Measurements from ENCODE around the gene LILRB3. TPM values are rescaled to one million over a fixed set of nuclear protein-coding genes. Genes with fewer than 3 reads are reported as not detected.
"Not testable (repeated sequence)": the region's sequence is repeated elsewhere in the genome, so short reads cannot be mapped to it uniquely, and the experiment has no call there.

The LILRB3 gene
- total RNA-seq, 3 donors from 2014 or later = 1.6 to 28.3 (median 11.5) TPM

GRCh38 chr19:54197121-54197520, 25.7 kb downstream of the LILRB3 start:
- no peak overlapping the region for H3K4me3 ChIP-seq
- DNase-seq (ENCODE audit: low spot score in 2 of 2) = no peak
- no peaks in the 10 kb centered on the region for H3K27me3 ChIP-seq
- no peak overlapping the region for H3K27ac ChIP-seq
- H3K36me3 ChIP-seq = no peaks in the 10 kb centered on the region
- TF ChIP-seq, protein P1, sequence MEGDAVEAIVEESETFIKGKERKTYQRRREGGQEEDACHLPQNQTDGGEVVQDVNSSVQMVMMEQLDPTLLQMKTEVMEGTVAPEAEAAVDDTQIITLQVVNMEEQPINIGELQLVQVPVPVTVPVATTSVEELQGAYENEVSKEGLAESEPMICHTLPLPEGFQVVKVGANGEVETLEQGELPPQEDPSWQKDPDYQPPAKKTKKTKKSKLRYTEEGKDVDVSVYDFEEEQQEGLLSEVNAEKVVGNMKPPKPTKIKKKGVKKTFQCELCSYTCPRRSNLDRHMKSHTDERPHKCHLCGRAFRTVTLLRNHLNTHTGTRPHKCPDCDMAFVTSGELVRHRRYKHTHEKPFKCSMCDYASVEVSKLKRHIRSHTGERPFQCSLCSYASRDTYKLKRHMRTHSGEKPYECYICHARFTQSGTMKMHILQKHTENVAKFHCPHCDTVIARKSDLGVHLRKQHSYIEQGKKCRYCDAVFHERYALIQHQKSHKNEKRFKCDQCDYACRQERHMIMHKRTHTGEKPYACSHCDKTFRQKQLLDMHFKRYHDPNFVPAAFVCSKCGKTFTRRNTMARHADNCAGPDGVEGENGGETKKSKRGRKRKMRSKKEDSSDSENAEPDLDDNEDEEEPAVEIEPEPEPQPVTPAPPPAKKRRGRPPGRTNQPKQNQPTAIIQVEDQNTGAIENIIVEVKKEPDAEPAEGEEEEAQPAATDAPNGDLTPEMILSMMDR (IDR thresholded peaks at IDR 0.05) = no peak
- no peak for TF ChIP-seq POLR2A (IDR thresholded peaks at IDR 0.05)
- TF ChIP-seq POLR2AphosphoS5 (IDR thresholded peaks at IDR 0.05) = no peak
- intact Hi-C loops (cut with DNase I; ENCODE audit: low total_unique reads) = no loop called here
- H3K4me1 ChIP-seq = peaks cover 0 to 10% of the 10 kb centered on the region in 2 donors
- H3K9me3 ChIP-seq = no peaks in the 10 kb centered on the region

GRCh38 chr19:54196536-54196935, 26.3 kb downstream of the LILRB3 start:
- Histone ChIP-seq H3K4me3 (no peak overlapping the region), H3K27ac (no peak overlapping the region), H3K4me1 (peaks cover 0 to 10% of the 10 kb centered on the region in 2 donors), H3K36me3 (no peaks in the 10 kb centered on the region), H3K9me3 (no peaks in the 10 kb centered on the region), H3K27me3 (no peaks in the 10 kb centered on the region)
- TF ChIP-seq, protein P1 (IDR thresholded peaks at IDR 0.05) = no peak
- TF ChIP-seq POLR2AphosphoS5 (IDR thresholded peaks at IDR 0.05) = no peak
- intact Hi-C loops (cut with DNase I; ENCODE audit: low total_unique reads) = no loop called here
- DNase-seq (ENCODE audit: low spot score in 2 of 2) = no peak

- intact Hi-C loops (cut with DNase I; ENCODE audit: low total_unique reads); H3K27ac ChIP-seq; H3K36me3 ChIP-seq; H3K4me3 ChIP-seq; H3K27me3 ChIP-seq; H3K4me1 ChIP-seq; DNase-seq (ENCODE audit: low spot score in 2 of 2); H3K9me3 ChIP-seq: not testable (repeated sequence)
Measured at GRCh38 chr19:54194463-54194862, 28.3 kb downstream of the LILRB3 start.

DNA sequence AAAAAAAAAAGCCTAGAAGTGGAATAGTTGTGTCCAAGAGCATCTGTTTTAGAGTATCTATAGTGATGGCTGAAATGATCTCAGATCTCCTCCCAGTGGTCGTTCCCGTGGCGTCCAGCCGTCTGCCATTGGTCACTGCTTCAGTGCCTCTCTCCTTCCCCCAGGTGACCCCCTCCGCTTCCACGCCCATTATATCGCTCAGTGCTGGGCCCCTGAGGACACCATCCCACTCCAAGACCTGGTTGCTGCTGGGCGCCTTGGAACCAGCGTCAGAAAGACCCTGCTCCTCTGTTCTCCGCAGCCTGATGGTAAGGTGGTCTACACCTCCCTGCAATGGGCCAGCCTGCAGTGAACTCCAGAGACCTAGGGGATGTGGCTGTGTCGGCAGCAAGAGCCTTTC, 29.8 kb downstream of the LILRB3 start:
- H3K9me3 ChIP-seq = no peaks in the 10 kb centered on the region
- H3K27me3 ChIP-seq = no peaks in the 10 kb centered on the region
- no peaks in the 10 kb centered on the region for H3K36me3 ChIP-seq
- intact Hi-C loops (cut with DNase I; ENCODE audit: low total_unique reads) = no loop called here
- peaks cover 0 to 16% of the 10 kb centered on the region in 2 donors for H3K4me1 ChIP-seq
- no peak overlapping the region for H3K4me3 ChIP-seq
- no peak overlapping the region for H3K27ac ChIP-seq
- DNase-seq (ENCODE audit: low spot score in 2 of 2) = no peak
- no peak for TF ChIP-seq POLR2AphosphoS5 (IDR thresholded peaks at IDR 0.05)
- no peak for TF ChIP-seq POLR2A (IDR thresholded peaks at IDR 0.05)
- TF ChIP-seq, protein P1 (IDR thresholded peaks at IDR 0.05) = no peak

GRCh38 chr19:54191811-54192453, 30.9 kb downstream of the LILRB3 start:
- H3K27me3 ChIP-seq = no peaks in the 10 kb centered on the region
- H3K27ac ChIP-seq = peak overlapping the region; percentile 96 to 99
- TF ChIP-seq, protein P1 (IDR thresholded peaks at IDR 0.05) = no peak
- TF ChIP-seq POLR2AphosphoS5 (IDR thresholded peaks at IDR 0.05) = no peak
- H3K4me3 ChIP-seq = peak overlapping the region; percentile 65 to 93 (median 70)
- no peaks in the 10 kb centered on the region for H3K9me3 ChIP-seq
- H3K4me1 ChIP-seq = peaks cover 0 to 17% of the 10 kb centered on the region in 2 donors
- intact Hi-C loops (cut with DNase I; ENCODE audit: low total_unique reads) = no loop called here
- DNase-seq (ENCODE audit: low spot score in 2 of 2) = no peak
- no peaks in the 10 kb centered on the region for H3K36me3 ChIP-seq
